ENCODE results near the gene RAD18.

GRCh38 chr3:8873740-8874139 lies 89.5 kb downstream of the RAD18 start:
- no peak for TF ChIP-seq RAD21 (IDR thresholded peaks at IDR 0.05; ENCODE audit: low read depth)
- TF ChIP-seq EP300 (IDR thresholded peaks at IDR 0.05; ENCODE audit: borderline replicate concordance): no peak
- no peak for TF ChIP-seq EGR1 (IDR thresholded peaks at IDR 0.05)
- no peak for TF ChIP-seq TAF1 (IDR thresholded peaks at IDR 0.05; ENCODE audit: low read depth)
- no peak for TF ChIP-seq CEBPB (IDR thresholded peaks at IDR 0.05)
- TF ChIP-seq REST (IDR thresholded peaks at IDR 0.05; ENCODE audit: low read depth): no peak
- no peak for TF ChIP-seq CREB1 (IDR thresholded peaks at IDR 0.05; ENCODE audit: low read depth)
